ENCODE measurements around the gene SORBS2.

DNA sequence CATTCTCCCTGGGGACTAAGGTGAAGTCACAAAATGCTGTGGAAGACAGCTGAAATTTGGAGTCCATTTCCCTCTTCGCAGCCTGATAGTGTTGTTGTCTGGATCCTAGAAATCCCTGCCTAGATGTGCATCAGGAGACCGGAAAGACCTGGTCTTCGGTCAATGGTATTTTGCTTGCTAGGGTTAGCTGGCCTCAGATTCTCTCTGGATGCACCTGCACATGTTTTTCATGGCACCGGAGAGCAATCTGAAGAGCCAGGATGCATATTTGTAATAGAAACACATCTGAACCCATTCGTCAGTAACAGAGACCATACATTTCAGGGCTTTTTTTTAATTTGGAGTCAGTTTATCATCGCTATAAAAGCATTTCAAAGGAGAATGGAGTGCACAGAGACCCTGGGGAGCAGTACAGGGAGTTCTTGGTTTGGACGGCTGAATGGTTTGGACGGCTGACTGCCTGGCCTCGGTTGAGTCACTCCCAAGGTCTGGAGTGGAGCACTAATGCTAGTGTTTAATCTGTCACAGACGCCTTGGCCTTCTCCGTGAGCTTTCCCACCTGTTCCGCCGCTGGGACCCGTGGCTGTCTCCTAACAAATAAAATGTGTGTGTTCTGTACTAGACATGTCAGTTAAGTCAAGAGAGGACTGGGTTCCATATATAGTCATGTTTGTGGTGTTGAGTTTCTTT, 269.2 kb downstream of the SORBS2 start:
- TF ChIP-seq, protein P1, sequence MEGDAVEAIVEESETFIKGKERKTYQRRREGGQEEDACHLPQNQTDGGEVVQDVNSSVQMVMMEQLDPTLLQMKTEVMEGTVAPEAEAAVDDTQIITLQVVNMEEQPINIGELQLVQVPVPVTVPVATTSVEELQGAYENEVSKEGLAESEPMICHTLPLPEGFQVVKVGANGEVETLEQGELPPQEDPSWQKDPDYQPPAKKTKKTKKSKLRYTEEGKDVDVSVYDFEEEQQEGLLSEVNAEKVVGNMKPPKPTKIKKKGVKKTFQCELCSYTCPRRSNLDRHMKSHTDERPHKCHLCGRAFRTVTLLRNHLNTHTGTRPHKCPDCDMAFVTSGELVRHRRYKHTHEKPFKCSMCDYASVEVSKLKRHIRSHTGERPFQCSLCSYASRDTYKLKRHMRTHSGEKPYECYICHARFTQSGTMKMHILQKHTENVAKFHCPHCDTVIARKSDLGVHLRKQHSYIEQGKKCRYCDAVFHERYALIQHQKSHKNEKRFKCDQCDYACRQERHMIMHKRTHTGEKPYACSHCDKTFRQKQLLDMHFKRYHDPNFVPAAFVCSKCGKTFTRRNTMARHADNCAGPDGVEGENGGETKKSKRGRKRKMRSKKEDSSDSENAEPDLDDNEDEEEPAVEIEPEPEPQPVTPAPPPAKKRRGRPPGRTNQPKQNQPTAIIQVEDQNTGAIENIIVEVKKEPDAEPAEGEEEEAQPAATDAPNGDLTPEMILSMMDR (IDR thresholded peaks at IDR 0.05): no peak
- TF ChIP-seq POLR2AphosphoS5 (IDR thresholded peaks at IDR 0.05; ENCODE audit: low read depth, low read length): no peak
